Neural crest cell (in vitro differentiated cells): ENCODE data around the gene ME3. TPM values are rescaled to one million over a fixed set of nuclear protein-coding genes. Genes with fewer than 3 reads are reported as not detected.
"Not testable (repeated sequence)": the region's sequence is repeated elsewhere in the genome, so short reads cannot be mapped to it uniquely, and the experiment has no call there.

Experiments used
- DNase-seq: peaks from one replicate; pipeline ENCODE4 v3.0.0; 2021; ENCODE audit warnings: low read depth, mixed read lengths, low spot score
- H3K27ac Mint-ChIP-seq: one replicate; pipeline ENCODE4 v1.8.0; 2021; ENCODE audit warnings: mild to moderate bottlenecking, mixed read lengths; ENCODE audit not compliant: unreplicated experiment
- H3K27me3 Mint-ChIP-seq: 2 replicates; pipeline ENCODE4 v1.8.0; 2021; ENCODE audit warnings: low read depth, mild to moderate bottlenecking, mixed read lengths
- H3K36me3 Mint-ChIP-seq: 2 replicates; pipeline ENCODE4 v1.8.0; 2021; ENCODE audit warnings: low read depth, mild to moderate bottlenecking, mixed read lengths
- H3K4me1 Mint-ChIP-seq: 2 replicates; pipeline ENCODE4 v1.8.0; 2021; ENCODE audit warnings: mixed read lengths
- H3K4me3 Mint-ChIP-seq: one replicate; pipeline ENCODE4 v1.8.0; 2021; ENCODE audit warnings: mild to moderate bottlenecking, mixed read lengths
- H3K9me3 Mint-ChIP-seq: 2 replicates; pipeline ENCODE4 v1.8.0; 2021; ENCODE audit warnings: mixed read lengths
- total RNA-seq: library from RNA; stranded (reverse); gene quantifications from 2 replicates; pipeline ENCODE4 v1.2.1, GENCODE V29; 2021
- TF ChIP-seq, protein P1 (sequence below): fragments of 200-600 bp; sonication (generic); conservative IDR thresholded peaks from 2 replicates; pipeline ENCODE4 v1.5.0; 2021; ENCODE audit warnings: antibody characterized with exemption, mild to moderate bottlenecking

ME3 gene
- total RNA-seq, 1 donor from 2014 or later, result 18.9 TPM

DNA sequence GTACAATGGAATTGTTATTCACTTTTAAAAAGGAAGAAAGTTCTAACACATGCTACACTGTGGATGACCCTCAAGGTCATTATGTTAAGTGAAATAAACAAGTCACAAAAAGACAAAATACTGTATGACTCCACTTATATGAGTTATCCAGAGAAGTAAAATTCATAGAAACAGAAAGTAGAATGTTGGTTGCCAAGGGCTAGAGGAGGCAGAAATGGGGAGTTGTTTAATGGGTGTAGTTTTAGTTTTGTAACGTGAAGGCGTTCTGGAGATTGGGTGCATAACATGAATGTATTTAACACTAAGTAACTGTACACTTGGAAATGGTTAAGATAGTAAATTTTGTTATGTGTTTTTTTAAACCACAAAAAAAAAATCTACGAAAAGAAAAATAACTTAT, 253.9 kb downstream of the ME3 start:
- Mint-ChIP-seq H3K27me3 (no peaks in the 10 kb centered on the region), H3K4me3 (no peak overlapping the region), H3K36me3 (no peaks in the 10 kb centered on the region), H3K27ac (no peak overlapping the region), H3K4me1 (no peaks in the 10 kb centered on the region), H3K9me3 (no peaks in the 10 kb centered on the region)
- no peak for DNase-seq
- TF ChIP-seq, protein P1, sequence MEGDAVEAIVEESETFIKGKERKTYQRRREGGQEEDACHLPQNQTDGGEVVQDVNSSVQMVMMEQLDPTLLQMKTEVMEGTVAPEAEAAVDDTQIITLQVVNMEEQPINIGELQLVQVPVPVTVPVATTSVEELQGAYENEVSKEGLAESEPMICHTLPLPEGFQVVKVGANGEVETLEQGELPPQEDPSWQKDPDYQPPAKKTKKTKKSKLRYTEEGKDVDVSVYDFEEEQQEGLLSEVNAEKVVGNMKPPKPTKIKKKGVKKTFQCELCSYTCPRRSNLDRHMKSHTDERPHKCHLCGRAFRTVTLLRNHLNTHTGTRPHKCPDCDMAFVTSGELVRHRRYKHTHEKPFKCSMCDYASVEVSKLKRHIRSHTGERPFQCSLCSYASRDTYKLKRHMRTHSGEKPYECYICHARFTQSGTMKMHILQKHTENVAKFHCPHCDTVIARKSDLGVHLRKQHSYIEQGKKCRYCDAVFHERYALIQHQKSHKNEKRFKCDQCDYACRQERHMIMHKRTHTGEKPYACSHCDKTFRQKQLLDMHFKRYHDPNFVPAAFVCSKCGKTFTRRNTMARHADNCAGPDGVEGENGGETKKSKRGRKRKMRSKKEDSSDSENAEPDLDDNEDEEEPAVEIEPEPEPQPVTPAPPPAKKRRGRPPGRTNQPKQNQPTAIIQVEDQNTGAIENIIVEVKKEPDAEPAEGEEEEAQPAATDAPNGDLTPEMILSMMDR, result no peak

DNA sequence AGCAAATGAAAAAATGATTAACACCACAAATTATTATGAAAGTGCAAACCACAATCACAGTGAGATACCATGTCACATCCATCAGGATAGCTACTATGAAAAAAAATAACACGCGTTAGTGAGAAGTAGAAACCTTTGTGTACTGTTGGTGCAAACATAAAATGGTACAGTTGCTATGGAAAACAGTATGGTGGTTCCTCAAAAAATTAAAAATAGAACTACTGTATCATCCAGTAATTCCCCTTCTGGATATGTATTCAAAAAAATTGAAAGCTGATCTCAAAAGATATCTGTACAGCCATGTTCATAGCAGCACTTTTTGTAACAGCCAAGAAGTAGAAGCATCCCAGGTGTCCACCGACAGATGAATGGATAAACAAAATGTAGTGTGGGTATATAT, 254.3 kb downstream of the ME3 start:
- H3K27me3 Mint-ChIP-seq, result no peaks in the 10 kb centered on the region
- TF ChIP-seq, protein P1, result no peak
- H3K27ac Mint-ChIP-seq, result no peak overlapping the region
- no peaks in the 10 kb centered on the region for H3K4me1 Mint-ChIP-seq
- H3K36me3 Mint-ChIP-seq, result no peaks in the 10 kb centered on the region
- no peaks in the 10 kb centered on the region for H3K9me3 Mint-ChIP-seq
- no peak for DNase-seq
- H3K4me3 Mint-ChIP-seq, result no peak overlapping the region

DNA sequence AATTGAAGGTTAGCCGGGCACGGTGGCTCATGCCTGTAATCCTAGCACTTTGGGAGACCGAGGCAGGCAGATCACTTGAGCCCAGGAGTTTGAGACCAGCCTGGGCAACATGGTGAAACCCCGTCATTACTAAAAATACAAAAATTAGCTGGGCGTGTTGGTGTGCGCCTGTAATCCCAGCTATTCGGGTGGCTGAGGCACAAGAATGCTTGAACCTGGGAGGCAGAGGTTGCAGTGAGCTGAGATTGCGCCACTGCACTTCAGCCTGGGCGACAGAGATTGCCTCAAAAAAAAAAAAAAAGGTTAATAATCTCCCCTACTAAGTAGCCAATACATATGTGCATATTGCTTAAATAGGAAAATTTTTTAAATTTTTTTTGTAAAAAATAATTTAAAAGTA, 255.5 kb downstream of the ME3 start:
- not testable (repeated sequence) for H3K36me3 Mint-ChIP-seq, H3K27ac Mint-ChIP-seq, H3K4me1 Mint-ChIP-seq, H3K9me3 Mint-ChIP-seq, H3K27me3 Mint-ChIP-seq, DNase-seq, H3K4me3 Mint-ChIP-seq

DNA sequence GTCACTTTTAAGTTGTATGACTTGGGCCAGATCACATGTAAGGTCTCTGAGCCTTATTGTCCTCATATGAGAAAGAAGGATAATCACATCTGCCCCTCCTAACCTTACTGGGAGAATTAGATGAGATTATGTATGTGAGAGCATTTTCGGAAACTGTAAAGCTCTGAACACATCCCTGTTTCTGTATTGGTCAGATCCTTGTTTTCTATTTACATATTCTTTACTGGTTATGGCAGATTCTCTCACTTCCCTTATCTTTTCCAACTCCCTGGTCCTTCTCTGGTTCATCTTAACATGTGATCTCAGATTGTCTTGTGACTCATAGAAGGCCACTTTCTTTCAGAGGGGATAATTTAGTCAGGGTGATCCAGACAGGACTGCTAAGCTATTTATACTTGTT, 255.9 kb downstream of the ME3 start:
- Mint-ChIP-seq H3K27me3 (no peaks in the 10 kb centered on the region), H3K4me1 (no peaks in the 10 kb centered on the region), H3K36me3 (no peaks in the 10 kb centered on the region), H3K4me3 (no peak overlapping the region), H3K27ac (no peak overlapping the region), H3K9me3 (no peaks in the 10 kb centered on the region)
- no peak for DNase-seq
- TF ChIP-seq, protein P1, result no peak

DNA sequence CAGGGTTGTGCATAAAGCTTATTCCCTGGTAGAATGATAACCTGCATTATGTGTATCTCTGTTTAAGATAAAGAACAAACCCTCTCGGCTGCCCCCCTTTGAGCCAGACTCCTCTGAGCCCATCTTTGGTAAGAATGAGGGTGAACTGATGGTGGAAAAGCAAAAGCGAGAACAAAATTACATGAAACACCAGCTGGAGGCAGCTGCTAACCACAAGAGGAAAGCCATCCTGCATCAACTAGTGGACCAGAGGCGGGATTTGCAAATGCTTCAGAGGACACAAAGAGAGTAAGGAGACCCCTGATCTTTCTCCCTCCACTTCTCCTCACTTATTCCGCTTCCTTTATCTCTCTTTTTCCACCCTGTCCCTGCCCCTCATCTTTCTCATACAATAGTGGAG, 257.4 kb downstream of the ME3 start:
- Mint-ChIP-seq H3K27ac (peak overlapping the region; percentile 57), H3K4me1 (no peaks in the 10 kb centered on the region), H3K36me3 (peaks cover 2% of the 10 kb centered on the region), H3K9me3 (no peaks in the 10 kb centered on the region), H3K27me3 (no peaks in the 10 kb centered on the region), H3K4me3 (no peak overlapping the region)
- TF ChIP-seq, protein P1, result no peak
- no peak for DNase-seq

DNA sequence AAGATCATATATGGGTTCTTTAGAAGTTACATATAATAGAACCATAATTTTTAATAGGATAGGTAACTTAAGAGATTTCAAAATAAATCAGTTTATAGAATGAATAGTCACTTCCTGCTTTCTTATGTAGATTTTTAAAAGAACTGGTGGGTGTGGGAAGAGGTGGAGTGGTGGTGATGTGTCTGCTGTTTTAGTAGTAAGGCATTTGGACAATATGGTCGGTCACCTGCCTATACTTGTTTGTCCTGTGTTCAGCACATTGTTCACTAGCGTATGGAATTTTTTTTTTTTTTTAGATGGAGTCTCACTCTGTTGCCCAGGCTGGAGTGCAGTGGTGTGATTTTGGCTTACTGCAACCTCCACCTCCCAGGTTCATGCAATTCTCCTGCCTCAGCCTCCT, 258.4 kb downstream of the ME3 start:
- no peaks in the 10 kb centered on the region for H3K9me3 Mint-ChIP-seq
- no peaks in the 10 kb centered on the region for H3K4me1 Mint-ChIP-seq
- no peak overlapping the region for H3K27ac Mint-ChIP-seq
- H3K36me3 Mint-ChIP-seq, result peaks cover 2% of the 10 kb centered on the region
- H3K27me3 Mint-ChIP-seq, result no peaks in the 10 kb centered on the region
- no peak for DNase-seq
- H3K4me3 Mint-ChIP-seq, result no peak overlapping the region
- TF ChIP-seq, protein P1, result no peak
